GM18519 (cell line): ENCODE results near the gene CREM.
"Not testable (repeated sequence)": the region's sequence is repeated elsewhere in the genome, so short reads cannot be mapped to it uniquely, and the experiment has no call there.

Experiments used
- ATAC-seq: cut with Tn5 transposase; IDR thresholded peaks from one replicate; pipeline ENCODE4 v1.9.1; 2021; ENCODE audit warnings: mild to moderate bottlenecking, moderate library complexity; ENCODE audit not compliant: unreplicated experiment, low FRiP score

CREM gene

DNA sequence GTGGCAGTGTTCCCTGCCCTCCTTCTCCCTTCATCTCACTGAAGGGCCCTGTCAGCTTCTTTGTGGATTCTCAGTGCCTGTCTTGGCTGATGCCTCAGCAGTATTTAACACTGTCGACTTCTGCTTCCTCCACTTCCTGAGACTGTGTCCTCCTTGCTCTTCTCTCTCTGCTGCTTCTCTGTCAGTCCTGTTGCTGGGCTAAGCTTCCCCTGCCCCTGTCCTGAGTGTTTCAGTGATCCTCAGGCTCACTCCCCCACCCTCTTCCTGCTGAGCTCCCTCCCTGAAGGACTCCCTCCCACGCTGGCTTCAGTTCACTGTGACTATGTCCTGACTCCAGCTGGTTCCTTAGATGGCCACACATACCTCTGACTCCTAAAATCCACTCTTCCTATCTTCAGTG is 64.9 kb downstream of the CREM start:
- no peak for ATAC-seq

DNA sequence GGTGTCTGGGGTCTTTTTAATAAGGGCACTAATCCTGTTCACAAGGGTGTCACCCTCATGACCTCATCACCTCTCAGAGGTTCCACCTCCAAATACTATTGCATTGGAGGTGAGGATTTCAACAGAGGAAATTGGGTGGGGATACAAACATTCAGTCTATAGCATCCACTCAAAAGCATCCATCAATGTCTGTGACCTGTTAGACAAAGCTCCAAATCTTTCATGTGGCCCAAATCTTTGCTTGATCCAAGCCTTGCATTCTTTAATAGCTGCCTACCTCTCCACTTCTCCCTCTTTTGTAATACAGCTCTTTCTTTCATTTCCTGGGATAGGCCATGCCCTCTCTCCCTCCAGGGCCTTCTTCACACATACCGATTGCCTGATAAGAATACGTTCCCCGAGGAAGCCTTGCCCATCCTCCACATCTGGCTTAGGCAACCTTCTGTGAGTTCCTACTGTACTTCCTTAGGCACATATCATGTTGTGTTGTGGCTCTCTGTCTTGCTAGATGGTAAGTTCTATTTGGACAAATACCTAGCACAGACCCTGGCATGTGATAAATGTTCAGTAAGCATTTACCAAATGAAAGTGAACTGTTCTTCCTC is 66.1 kb downstream of the CREM start:
- ATAC-seq, result no peak

DNA sequence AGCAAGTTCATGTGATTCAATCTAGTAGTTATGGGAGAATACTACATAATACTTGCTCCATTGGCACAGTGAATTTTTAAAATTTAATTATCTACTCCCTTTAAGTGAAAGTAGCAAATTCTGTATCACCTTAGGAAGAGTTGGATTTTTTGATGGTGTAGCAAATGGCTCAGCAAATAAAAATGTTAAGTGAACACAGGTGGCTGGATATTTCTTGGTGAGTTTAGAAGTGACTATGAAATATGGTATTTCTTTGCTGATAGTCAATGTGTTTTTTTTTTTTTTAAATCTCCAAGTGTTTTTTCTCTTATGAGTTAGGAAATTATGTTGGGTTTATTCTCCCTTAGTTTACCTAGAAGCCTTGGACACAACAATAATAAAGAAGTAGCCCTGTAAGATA is 67.8 kb downstream of the CREM start:
- no peak for ATAC-seq

DNA sequence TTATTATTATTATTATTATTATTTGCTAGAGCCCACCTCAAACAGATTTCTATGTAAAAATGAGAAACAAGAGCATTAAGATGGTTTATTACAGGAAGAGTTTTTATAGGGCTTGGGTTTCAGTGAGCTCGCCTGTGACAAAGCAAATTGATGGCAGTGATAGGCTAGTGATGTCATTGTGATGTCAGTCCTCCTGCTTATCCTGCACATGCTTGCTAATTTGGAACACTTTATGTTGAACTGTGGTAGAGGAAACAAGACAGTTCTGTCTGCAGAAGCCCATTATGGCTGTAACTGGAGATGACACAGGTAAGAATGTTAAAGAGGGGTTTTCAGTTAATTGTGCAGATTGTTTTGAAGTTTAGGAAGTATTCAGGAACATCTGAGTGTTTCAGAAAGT is 68.3 kb downstream of the CREM start:
- no peak for ATAC-seq

DNA sequence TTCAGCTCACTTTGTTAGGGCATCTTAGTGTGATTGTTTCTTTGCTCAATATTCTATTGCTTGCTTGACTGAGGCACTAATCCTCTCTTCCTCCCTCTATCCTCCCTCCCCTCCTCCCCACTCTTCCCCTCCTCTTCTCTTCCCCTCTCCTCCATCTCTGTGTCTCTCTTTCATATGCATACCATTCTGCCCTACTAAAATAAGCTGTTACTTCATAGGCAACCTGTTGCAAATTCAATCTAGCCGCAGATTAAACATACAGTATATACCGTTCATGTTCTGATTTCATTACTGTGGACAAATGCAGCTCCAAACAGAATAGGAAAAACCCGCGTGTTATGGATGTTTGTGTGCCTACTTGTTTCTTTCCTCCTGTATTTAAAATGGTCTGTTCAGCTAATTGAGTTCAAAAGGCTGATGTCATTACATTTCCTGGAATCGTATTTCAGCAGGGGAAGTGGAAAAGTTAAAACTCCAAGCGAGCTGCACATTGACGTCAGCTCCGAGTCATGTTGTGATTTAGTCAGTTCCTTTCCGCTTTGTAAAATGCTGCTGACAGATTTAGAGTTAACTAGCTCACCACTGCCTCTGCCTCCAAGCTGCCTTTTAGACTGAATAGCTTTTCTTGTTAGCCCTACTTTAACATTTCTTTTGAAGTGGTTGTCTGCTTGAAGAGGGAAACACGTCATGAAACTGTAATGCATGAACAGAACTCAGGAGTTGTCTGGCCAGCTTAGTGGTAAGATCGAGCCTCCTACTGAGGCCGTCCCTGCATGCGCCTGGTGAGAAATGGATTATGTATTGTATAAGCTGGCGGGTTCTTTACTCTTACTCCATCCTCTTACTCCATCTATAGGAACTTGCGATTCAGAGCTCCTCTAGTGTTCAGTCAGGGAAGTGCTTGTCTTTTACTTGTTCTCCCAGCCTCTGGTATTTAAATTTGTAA is 69.0 kb downstream of the CREM start:
- ATAC-seq, result peak; percentile 89

DNA sequence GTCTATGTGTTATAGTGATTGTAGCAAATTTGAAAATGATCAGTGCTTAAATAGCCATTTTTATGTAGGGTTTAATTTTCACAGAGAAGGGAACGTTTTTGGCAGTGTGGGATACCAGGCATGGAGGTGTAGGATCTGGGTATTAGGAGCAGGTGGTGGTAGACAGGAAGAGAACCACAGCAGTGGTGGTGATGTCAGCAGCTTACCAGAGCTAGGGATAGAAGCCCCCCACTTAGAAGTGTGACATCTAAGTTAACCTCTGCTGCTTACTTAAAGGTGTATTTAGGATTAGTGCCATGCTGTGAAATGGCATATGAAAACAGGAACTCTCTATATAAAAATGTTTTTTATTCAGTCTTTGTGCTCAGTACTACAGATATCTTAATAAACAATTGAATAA is 73.8 kb downstream of the CREM start:
- no peak for ATAC-seq

DNA sequence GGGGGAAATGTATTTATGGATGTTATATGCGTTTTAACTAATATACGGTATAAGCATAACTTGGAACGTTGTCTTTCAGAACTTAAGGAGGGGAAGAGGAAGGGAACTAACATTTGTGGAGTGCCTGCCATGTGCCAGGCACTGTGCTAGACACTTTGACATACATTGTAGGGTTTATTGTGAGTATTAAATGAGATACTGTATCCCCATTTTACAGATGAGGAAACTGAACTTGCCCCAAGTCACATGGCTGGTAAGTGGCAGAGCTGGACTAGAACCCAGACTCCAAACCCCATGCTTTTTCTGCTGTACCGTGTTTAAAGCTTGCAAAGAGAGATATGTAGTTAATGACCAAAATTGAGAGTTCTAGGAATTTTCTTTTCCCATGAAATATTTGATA is 74.6 kb downstream of the CREM start:
- ATAC-seq, result no peak

DNA sequence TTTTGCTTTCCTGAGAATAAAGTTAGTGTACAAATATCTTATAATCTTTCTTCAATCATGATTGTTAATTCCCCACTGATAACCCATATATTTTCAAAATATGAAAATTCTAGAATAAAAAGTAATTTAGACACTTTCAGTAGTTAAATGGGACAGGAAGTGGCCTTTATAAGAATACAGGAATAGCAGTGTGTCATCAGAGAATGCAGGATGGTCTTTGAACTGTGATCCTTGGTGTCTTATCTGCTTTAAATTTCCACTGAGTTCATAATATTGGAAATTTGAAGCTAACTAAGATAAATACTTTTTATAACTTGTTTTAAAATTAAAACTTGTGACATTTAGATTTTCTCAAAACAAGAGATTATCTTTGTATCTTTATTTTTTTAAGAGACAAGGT is 75.4 kb downstream of the CREM start:
- ATAC-seq, result no peak

DNA sequence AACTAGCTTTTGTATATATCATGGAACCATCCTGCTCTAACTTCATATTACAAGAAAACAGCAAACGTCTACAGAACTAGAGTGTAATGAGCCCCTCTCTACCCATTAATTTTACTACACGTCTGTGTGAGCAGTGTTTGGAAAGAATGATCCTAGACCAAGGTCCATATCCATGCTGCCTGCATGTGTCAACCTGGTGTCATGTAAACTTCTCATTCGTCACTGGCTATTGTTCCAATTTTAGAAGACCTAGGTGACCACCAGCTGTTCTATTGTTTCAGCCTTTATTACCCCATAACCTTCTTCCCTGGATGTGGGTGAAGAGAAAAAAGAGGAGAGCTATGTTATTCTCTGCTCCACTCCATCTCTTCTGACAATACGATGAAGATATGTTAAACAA is 77.1 kb downstream of the CREM start:
- ATAC-seq, result no peak

DNA sequence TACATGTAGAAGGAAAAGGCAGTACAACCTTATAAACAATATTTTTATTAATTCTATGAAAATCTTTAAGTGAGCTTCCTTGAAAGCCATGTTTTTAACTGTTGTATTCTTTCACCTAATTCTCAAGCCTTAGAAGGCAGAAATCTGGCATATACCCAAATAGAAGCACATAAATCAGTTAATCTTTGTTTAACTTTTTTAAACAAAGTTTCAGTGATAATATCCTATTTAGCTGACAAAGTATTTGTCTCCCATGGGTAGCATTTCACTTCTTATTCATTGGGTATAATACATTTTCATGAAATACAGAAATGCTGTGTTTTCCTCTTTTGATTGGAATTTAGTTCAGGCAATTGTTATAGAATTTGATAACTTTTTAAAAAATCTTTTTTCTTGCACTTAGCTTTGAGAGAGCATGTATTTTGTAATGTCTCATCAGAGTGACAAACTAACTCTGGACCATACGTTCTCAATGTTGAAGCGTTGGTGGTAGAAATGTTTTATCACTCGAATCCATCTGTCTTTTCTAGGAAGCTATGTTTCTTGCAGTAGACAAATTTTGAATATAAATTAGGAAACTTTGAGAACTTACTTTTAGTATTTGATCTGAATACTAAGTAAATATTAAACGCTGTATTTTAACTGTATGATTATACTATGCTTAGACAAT is 78.1 kb downstream of the CREM start:
- no peak for ATAC-seq

DNA sequence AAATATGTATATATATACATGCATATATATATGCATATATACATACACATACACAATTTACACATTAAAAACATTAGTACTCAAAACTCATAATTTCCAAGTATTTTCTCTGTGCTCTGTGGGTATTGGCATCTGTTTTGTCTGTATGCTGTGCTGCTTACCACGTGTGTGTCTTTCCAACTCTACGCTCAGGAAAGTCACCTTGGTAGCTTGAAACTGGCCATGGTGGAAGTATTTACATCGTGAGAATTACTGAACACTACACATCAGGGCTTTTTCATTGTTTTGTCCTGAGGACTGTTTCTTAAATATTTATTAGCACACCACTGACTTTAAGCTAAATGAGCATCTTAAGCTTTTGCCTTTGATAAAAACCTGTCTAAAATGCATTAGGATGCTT is 79.6 kb downstream of the CREM start:
- ATAC-seq, result no peak

DNA sequence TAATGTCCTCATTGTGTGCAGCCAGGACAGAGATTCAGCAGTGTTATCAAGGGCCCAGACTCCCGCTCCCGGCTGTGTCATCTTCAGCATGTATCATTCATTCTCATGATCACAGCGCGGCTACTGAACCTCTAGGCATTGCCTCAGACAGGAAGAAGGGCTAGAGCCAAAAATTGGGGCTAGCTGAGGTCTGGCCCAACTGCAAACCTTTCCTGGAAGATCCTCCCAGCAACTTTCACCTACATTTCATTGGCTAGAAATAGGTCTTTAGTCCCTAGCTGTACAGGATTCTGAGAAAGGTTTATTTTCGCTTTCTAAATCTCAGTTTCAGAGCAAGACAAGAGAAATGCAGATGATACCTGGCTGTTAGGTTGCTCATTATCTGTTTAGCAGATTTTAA is 81.9 kb downstream of the CREM start:
- peak; percentile 78 for ATAC-seq

DNA sequence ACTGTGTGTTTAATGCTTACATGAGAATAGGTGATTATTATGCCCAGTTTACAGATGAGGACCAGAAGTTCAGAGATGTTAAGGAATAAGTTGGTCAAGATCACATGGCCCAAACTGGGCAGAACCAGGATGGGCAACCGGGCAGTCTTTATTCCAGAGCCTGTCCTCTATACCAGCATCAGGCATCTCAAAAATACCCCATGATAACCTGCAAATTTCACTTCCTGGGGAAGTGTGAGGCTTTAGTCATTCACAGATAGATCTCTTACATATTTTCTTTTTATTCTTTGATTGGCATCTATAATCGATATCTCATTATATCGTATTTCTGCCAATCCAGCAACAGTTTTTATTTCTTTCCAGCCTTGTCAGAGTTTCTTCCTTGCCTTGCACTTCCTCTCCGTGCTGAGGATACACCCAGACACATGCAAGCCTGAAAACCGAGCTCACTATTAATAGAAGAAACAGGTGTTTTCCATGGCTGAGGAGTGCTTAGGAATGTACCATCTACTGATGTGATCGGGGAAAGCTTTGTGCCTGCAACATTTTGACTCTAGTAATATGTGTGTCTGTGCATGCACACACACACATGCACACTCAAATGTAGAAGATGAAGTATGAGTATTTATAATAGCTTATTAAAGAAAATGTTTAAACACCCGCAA is 82.4 kb downstream of the CREM start:
- ATAC-seq, result peak; percentile 15

DNA sequence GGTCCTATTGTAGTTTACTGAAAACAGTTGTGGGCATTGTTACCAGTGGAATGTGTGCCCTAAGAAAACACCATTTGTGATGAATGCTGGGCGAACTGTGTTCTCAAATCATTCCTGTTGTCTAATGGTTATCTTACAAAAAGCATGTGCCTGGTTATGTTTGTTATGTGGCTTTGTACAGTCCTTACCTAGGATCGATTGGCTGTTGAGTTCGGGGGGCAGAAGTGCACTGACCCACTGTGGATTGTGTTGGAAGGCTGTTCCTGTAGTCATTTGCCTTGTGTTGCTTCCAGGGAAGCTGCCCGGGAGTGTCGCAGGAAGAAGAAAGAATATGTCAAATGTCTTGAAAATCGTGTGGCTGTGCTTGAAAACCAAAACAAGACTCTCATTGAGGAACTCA is 84.3 kb downstream of the CREM start:
- ATAC-seq, result no peak

DNA sequence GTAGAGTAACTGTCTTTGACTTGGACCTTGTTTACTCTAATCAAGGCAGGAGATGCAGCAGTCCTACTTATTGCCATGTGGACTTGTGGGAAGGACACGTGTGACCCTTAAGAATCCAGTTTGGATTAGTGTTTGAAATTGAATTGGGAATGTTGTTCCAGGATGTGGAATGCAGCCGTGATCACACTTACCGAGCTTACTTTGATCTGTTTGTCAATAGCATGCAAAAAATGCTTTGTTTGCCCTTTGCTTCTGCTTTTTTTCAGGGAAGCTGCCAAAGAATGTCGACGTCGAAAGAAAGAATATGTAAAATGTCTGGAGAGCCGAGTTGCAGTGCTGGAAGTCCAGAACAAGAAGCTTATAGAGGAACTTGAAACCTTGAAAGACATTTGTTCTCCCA is 84.7 kb downstream of the CREM start:
- ATAC-seq, result no peak

DNA sequence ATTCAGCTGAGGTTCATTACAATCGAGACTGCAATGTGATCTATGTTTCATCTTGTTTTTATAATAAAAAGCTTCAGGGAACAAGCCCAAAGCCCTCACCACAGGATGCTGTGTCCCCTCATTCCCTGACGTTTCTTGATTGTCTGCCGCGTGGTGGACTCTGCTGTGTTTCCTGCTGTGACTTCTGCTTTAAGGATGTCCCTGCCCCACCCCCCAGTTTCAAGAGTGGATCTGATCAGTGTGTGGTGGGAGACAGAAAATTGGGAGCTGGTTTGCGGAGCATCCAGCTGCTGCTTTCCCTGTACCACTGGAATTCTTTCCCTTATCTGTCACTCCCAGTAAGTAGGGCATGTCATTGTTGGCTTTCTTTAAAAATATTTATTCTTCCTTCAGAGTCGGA is 86.2 kb downstream of the CREM start:
- no peak for ATAC-seq

DNA sequence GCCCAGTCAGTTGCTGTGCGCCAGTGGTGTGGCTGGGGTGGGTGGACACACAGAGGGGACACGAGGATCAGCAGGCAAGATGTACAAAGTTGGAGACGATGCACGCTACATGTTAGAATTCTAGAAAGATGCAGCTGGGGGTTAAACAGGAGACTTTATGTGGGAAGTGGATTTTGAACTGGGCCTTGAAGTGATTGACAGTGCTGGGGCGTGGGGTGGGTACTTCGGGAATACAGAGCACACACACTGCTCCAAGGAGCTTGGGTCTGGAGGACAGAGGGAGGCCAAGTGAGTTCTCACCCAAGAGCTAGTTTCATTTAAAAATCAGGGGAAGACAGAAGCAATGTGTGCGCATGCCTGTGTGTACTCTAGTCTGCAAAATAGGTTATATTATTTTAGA is 87.1 kb downstream of the CREM start:
- no peak for ATAC-seq

DNA sequence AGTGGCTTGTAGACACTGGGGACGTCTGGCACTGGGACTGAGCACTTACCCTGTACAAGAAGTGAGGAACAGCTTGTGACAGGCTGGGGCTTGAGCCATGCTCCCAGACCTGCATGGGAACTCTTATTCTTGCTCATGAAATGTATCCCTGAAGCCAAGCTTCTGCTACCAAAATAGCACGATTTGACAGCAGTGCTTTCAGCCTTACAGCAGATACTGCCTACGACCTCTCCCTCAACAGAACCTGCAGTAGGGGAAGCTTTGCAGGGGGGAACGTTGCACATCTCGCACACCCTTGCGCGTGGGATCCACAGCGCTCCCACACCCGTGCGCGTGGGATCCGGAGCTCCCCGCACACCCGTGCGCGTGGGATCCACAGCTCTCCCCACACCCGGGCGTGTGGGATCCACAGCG is 88.0 kb downstream of the CREM start:
- no peak for ATAC-seq

DNA sequence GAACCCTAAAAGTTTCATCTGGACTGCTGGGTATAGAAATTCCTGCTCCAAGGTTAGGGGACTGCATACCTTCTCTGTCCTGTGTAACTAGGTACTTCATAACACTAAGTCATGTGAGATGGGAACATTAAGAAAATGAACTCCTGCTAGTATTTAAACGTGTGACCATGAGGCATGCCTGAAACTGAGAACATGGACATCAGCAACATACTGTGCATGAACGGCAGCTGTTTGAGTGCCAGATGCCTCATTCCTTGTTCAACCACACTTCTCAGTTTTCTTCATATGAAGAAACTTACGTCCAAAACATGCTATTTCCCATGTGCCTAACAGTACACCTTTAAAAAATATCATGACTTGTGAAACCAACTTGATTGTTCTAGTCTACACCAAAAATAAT is 88.5 kb downstream of the CREM start:
- no peak for ATAC-seq

DNA sequence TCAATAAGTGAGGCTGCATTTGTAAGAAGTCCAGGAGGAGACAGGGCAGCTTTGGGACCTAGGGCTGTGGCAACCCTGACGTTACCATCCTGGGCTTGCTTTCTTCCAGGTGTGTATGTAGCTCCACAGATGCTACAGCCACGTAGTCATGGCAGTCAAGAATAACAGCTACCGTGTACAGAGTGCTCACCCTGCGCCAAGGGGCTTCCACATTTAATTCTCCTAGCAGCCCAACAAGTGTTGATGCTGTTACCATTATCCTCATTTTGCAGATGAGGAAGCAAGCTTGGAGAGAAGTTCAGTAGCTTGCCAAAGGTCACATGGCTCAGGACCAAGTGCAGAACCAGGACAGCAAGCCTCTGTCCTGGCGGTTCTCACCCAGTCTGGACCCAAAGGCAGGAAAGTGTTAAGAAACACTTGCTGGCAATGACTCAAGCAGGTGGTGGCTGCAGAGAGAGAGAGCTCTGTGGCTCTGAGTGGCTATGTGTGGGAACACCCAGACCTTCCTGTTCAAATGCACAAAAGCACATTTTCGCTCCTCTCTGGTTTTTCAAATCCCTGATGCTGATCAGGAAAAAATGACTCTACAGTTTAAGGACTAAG is 89.8 kb downstream of the CREM start:
- no peak for ATAC-seq

DNA sequence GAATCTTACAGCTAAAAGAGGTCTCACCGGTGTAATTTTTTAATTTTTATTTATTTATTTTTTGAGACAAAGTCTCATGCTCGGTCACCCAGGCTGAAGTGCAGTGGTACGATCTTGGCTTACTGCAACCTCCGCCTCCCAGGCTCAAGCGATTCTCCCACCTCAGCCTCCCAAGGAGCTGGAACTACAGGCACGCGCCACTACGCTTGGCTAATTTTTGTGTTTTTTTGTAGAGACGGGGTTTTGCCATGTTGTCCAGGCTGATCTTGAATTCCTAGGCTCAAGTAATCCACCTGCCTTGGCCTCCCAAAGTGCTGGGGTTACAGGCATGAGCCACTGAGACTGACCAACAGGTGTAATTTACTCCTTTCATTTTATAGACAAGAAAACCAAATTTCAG is 90.3 kb downstream of the CREM start:
- not testable (repeated sequence) for ATAC-seq
